Stomach (tissue), 4 donors: Measurements from ENCODE around the gene ACACA.

Experiments used
- POLR2AphosphoS5 ChIP-seq, 3 donors: sonication (generic); formaldehyde crosslinking; IDR thresholded peaks; one replicate each; pipeline ENCODE4 v1.6.1; 2016; ENCODE audit warnings: antibody characterized with exemption in 3 of 3
- TF ChIP-seq, protein P1 (sequence below), 7 experiments: fragments of 450-650 bp in 4 of 7; fragments of 200-600 bp in 3 of 7; sonication (generic) in 3 of 7; IDR thresholded peaks; one replicate each; pipeline ENCODE4 v1.5.1; 2016 to 2019; ENCODE audit warnings: antibody characterized with exemption in 7 of 7, control low read depth in 2 of 7, mild to moderate bottlenecking in 1 of 7

DNA sequence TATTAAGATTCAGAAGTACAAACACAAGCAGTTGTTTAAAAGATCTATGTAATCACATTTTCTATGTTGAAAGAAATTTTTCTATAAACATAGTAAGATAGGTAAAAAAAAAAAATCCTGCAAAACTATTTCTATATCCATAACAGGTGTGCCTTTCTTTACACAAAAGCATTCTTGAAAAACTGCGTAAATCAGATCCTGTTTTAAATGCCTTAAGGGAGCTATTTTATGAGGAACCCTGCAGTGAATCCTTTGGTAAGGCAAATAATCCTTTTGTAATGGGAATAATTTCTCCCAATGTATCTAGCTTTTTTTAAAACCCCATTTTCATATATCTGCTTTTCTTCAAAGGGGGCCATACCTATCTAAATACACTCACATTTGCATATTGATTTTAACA lies 300.6 kb downstream of the ACACA start:
- TF ChIP-seq POLR2AphosphoS5 (IDR thresholded peaks at IDR 0.05): no peak
- TF ChIP-seq, protein P1, sequence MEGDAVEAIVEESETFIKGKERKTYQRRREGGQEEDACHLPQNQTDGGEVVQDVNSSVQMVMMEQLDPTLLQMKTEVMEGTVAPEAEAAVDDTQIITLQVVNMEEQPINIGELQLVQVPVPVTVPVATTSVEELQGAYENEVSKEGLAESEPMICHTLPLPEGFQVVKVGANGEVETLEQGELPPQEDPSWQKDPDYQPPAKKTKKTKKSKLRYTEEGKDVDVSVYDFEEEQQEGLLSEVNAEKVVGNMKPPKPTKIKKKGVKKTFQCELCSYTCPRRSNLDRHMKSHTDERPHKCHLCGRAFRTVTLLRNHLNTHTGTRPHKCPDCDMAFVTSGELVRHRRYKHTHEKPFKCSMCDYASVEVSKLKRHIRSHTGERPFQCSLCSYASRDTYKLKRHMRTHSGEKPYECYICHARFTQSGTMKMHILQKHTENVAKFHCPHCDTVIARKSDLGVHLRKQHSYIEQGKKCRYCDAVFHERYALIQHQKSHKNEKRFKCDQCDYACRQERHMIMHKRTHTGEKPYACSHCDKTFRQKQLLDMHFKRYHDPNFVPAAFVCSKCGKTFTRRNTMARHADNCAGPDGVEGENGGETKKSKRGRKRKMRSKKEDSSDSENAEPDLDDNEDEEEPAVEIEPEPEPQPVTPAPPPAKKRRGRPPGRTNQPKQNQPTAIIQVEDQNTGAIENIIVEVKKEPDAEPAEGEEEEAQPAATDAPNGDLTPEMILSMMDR (IDR thresholded peaks at IDR 0.05): no peak
